Subcutaneous abdominal adipose tissue (tissue), 5 donors: Measurements from ENCODE around the gene AP1S3.
"Not testable (repeated sequence)": the region's sequence is repeated elsewhere in the genome, so short reads cannot be mapped to it uniquely, and the experiment has no call there.

Source experiments
- H3K27ac ChIP-seq: one replicate; pipeline ENCODE4 v1.7.0; 2013; ENCODE audit warnings: low read depth, mild to moderate bottlenecking, inconsistent platforms, low read length, moderate library complexity
- H3K27me3 ChIP-seq, 5 donors: one replicate each; pipeline ENCODE4 v1.7.0; 2013; ENCODE audit warnings: low read length in 5 of 5, inconsistent platforms in 1 of 5; ENCODE audit not compliant: control insufficient read depth in 5 of 5, insufficient read depth in 4 of 5
- H3K36me3 ChIP-seq, 5 donors: one replicate each; pipeline ENCODE4 v1.7.0; 2013; ENCODE audit warnings: low read length in 5 of 5; ENCODE audit not compliant: control insufficient read depth in 5 of 5, insufficient read depth in 5 of 5
- H3K4me1 ChIP-seq, 5 donors: one replicate each; pipeline ENCODE4 v1.7.0; 2013; ENCODE audit warnings: low read length in 5 of 5, mild to moderate bottlenecking in 3 of 5, moderate library complexity in 1 of 5; ENCODE audit not compliant: control insufficient read depth in 5 of 5, insufficient read depth in 5 of 5
- H3K4me3 ChIP-seq, 5 donors: one replicate each; pipeline ENCODE4 v1.7.0; 2013; ENCODE audit warnings: low read length in 5 of 5, low read depth in 1 of 5
- H3K9ac ChIP-seq, 5 donors: one replicate each; pipeline ENCODE4 v1.7.0; 2013; ENCODE audit warnings: low read length in 5 of 5, mild to moderate bottlenecking in 4 of 5, moderate library complexity in 3 of 5
- H3K9me3 ChIP-seq, 5 donors: one replicate each; pipeline ENCODE4 v1.7.0; 2013; ENCODE audit warnings: low read length in 5 of 5; ENCODE audit not compliant: control insufficient read depth in 5 of 5
- donor health status: healthy.
- donor health status: healthy.
- donor health status: healthy.
- donor health status: healthy.
- donor health status: healthy.

AP1S3 gene

DNA sequence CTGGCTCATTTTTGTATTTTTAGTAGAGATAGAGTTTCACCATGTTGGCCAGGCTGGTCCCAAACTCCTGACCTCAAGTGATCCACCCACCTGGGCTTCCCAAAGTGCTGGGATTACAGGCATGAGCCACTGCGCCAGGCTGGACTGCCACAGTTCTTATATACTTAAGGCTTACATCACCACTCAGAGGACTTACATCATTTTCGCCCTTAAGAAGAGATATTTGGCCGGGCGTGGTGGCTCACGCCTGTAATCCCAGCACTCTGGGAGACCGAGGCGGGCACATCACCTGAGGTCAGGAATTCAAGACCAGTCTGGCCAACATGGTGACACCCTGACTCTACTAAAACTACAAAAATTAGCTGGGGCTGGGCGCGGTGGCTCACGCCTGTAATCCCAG, 49.3 kb downstream of the AP1S3 start:
- not testable (repeated sequence) for H3K4me1 ChIP-seq, H3K27me3 ChIP-seq, H3K9ac ChIP-seq, H3K9me3 ChIP-seq, H3K27ac ChIP-seq, H3K36me3 ChIP-seq, H3K4me3 ChIP-seq

DNA sequence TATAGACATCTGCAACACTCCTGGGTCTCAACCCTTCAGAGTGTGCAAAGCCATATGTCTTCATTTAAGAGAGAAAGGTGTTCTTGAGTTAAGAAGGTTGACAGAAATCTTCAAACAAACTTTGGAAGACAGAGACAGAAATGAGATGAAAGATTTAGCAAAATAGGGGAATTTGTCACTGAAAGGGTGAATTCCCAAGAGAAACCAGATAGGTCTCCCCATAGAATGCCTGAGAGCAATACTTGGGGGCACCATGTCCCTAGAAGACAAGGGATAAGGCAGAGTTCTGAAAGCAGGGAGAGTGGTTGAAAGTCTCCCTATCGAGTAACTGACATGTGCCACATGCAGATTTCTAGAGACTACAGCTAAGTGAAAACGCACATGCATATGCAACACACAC, 50.0 kb downstream of the AP1S3 start:
- Histone ChIP-seq H3K27ac (no peak overlapping the region), H3K36me3 (no peaks in the 10 kb centered on the region), H3K9ac (no peak overlapping the region), H3K4me1 (no peaks in the 10 kb centered on the region), H3K4me3 (no peak overlapping the region), H3K27me3 (no peaks in the 10 kb centered on the region), H3K9me3 (peaks cover 0 to 2% (median 0%) of the 10 kb centered on the region in 5 donors)

- Histone ChIP-seq H3K9me3 (no peaks in the 10 kb centered on the region), H3K4me1 (no peaks in the 10 kb centered on the region), H3K9ac (no peak overlapping the region), H3K27ac (no peak overlapping the region), H3K36me3 (no peaks in the 10 kb centered on the region), H3K27me3 (no peaks in the 10 kb centered on the region), H3K4me3 (no peak overlapping the region)
Measured at GRCh38 chr2:223786943-223787342, 50.4 kb downstream of the AP1S3 start.

GRCh38 chr2:223786236-223786635, 51.1 kb downstream of the AP1S3 start:
- Histone ChIP-seq H3K9ac (no peak overlapping the region), H3K4me3 (no peak overlapping the region)

GRCh38 chr2:223784221-223784772, 53.1 kb downstream of the AP1S3 start:
- Histone ChIP-seq H3K4me3 (no peak overlapping the region), H3K27ac (no peak overlapping the region), H3K36me3 (no peaks in the 10 kb centered on the region), H3K9me3 (no peaks in the 10 kb centered on the region), H3K27me3 (no peaks in the 10 kb centered on the region), H3K4me1 (no peaks in the 10 kb centered on the region), H3K9ac (no peak overlapping the region)

More at GRCh38 chr2:223786236-223786635, 51.1 kb downstream of the AP1S3 start:
- no peaks in the 10 kb centered on the region for H3K27me3 ChIP-seq
- no peaks in the 10 kb centered on the region for H3K36me3 ChIP-seq
- no peak overlapping the region for H3K27ac ChIP-seq
- no peaks in the 10 kb centered on the region for H3K4me1 ChIP-seq
- no peaks in the 10 kb centered on the region for H3K9me3 ChIP-seq

- Histone ChIP-seq H3K9ac (no peak overlapping the region), H3K9me3 (no peaks in the 10 kb centered on the region), H3K4me3 (no peak overlapping the region), H3K27ac (no peak overlapping the region), H3K36me3 (no peaks in the 10 kb centered on the region), H3K4me1 (no peaks in the 10 kb centered on the region), H3K27me3 (no peaks in the 10 kb centered on the region)
Measured at GRCh38 chr2:223782629-223783028, 54.8 kb downstream of the AP1S3 start.

- Histone ChIP-seq H3K9me3 (no peaks in the 10 kb centered on the region), H3K27me3 (no peaks in the 10 kb centered on the region), H3K4me3 (no peak overlapping the region), H3K27ac (no peak overlapping the region), H3K9ac (no peak overlapping the region), H3K36me3 (peaks cover 0 to 3% (median 0%) of the 10 kb centered on the region in 5 donors), H3K4me1 (no peaks in the 10 kb centered on the region)
Measured at GRCh38 chr2:223781560-223781959, 55.8 kb downstream of the AP1S3 start.

DNA sequence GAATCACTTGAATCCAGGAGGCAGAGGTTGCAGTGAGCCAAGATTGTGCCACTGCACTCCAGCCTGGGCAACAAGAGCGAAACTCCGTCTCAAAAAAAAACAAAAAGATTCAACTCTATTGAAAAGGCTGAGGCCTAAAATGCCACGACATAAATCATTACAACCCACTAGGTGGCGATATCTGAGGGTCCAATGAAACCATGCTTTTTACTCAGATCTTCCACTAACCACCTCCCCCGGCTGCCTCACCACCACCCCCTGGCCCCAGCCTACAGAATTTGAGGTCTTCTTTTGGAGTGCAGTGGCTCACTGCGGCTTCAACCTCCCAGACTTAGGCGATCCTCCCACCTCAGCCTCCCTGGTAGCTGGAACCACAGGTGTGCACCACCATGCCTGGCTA, 57.5 kb downstream of the AP1S3 start:
- peaks cover 0 to 11% (median 3%) of the 10 kb centered on the region in 5 donors for H3K36me3 ChIP-seq
- H3K4me3 ChIP-seq = no peak overlapping the region
- H3K9me3 ChIP-seq = no peaks in the 10 kb centered on the region
- no peaks in the 10 kb centered on the region for H3K4me1 ChIP-seq
- no peak overlapping the region for H3K9ac ChIP-seq
- H3K27me3 ChIP-seq = no peaks in the 10 kb centered on the region
- H3K27ac ChIP-seq = no peak overlapping the region

DNA sequence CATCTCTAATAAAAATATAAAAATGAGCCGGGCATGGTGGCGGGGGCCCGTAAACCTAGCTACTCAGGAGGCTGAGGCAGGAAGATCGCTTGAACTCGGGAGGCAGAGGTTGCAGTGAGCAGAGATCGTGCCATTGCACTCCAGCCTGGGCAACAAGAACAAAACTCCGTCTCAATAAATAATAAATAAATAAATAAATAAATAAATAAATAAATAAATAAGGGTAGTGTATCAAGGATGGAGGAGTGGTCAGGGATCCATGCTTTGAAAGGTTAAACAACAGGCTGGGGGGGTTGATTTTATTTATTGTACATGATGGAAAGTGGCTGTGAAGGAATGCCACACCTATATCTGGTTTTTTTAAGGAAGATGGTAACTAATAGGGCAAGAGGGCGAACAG, 63.2 kb downstream of the AP1S3 start:
- H3K9ac ChIP-seq = no peak overlapping the region
- no peaks in the 10 kb centered on the region for H3K4me1 ChIP-seq
- H3K27ac ChIP-seq = no peak overlapping the region
- peaks cover 0 to 11% (median 3%) of the 10 kb centered on the region in 5 donors for H3K36me3 ChIP-seq
- no peak overlapping the region for H3K4me3 ChIP-seq
- no peaks in the 10 kb centered on the region for H3K27me3 ChIP-seq
- no peaks in the 10 kb centered on the region for H3K9me3 ChIP-seq

- no peak overlapping the region for H3K4me3 ChIP-seq
- H3K27ac ChIP-seq = no peak overlapping the region
- H3K9ac ChIP-seq = no peak overlapping the region
- no peaks in the 10 kb centered on the region for H3K4me1 ChIP-seq
- H3K27me3 ChIP-seq = no peaks in the 10 kb centered on the region
- peaks cover 0 to 11% (median 3%) of the 10 kb centered on the region in 5 donors for H3K36me3 ChIP-seq
- no peaks in the 10 kb centered on the region for H3K9me3 ChIP-seq
Measured at GRCh38 chr2:223772363-223772762, 65.0 kb downstream of the AP1S3 start.

DNA sequence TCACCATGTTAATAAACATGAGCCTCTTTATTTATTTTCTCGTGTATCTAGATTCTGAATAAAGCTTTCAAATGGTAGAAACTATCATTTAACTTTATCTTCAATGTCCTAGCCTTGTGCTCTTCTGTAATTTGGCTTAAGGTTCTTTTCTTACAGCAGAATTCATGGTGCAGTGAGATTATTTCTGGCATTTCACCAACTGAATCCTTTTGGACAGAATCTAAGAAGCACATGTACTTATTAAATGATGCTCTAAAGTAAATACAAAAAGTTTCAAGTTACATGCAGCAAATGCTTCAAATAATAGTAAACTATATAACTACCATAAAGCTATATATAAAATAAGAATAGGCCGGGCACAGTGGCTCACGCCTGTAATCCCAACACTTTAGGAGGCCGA, 65.9 kb downstream of the AP1S3 start:
- Histone ChIP-seq H3K27me3 (no peaks in the 10 kb centered on the region), H3K4me3 (no peak overlapping the region)

More for the DNA sequence above, 65.9 kb downstream of the AP1S3 start:
- Histone ChIP-seq H3K27ac (no peak overlapping the region), H3K4me1 (no peaks in the 10 kb centered on the region), H3K36me3 (peaks cover 0 to 10% (median 0%) of the 10 kb centered on the region in 5 donors), H3K9me3 (no peaks in the 10 kb centered on the region), H3K9ac (no peak overlapping the region)
